Fibroblast of the aortic adventitia (primary cell): ENCODE results near the gene CKAP2. TPM values are rescaled to one million over a fixed set of nuclear protein-coding genes. Genes with fewer than 3 reads are reported as not detected.
"Not testable (repeated sequence)": the region's sequence is repeated elsewhere in the genome, so short reads cannot be mapped to it uniquely, and the experiment has no call there.

Source experiments
- DNase-seq: peaks from one replicate; pipeline ENCODE4 v3.0.0-alpha.2; 2010; ENCODE audit warnings: low read depth
- H3K4me3 ChIP-seq: 2 replicates; pipeline ENCODE4 v1.5.1; 2011; ENCODE audit warnings: low read depth, mild to moderate bottlenecking, control low read depth, low read length, moderate library complexity
- total RNA-seq: library from RNA; depleted of rRNA; stranded (reverse); fragments of >200 nt; gene quantifications from 2 replicates; pipeline ENCODE4 v1.2.3, GENCODE V29; 2012; ENCODE audit warnings: low replicate concordance

Gene CKAP2
- total RNA-seq, 1 donor = 55.5 TPM

GRCh38 chr13:52497979-52498378 is 42.7 kb downstream of the CKAP2 start:
- DNase-seq, H3K4me3 ChIP-seq: not testable (repeated sequence)

GRCh38 chr13:52502277-52502676 is 47.0 kb downstream of the CKAP2 start:
- not testable (repeated sequence) for H3K4me3 ChIP-seq, DNase-seq

- DNase-seq, H3K4me3 ChIP-seq: not testable (repeated sequence)
These were observed 50.6 kb downstream of the CKAP2 start for GRCh38 chr13:52505843-52506242.

- not testable (repeated sequence) for DNase-seq, H3K4me3 ChIP-seq
These were observed 54.3 kb downstream of the CKAP2 start for GRCh38 chr13:52509532-52509931.

- not testable (repeated sequence) for H3K4me3 ChIP-seq, DNase-seq
These were observed 55.0 kb downstream of the CKAP2 start for GRCh38 chr13:52510221-52510797.

- DNase-seq, H3K4me3 ChIP-seq: not testable (repeated sequence)
These were observed 56.3 kb downstream of the CKAP2 start for GRCh38 chr13:52511598-52511997.

- peak; percentile 30 for DNase-seq
- not testable (repeated sequence) for H3K4me3 ChIP-seq
These were observed 58.8 kb downstream of the CKAP2 start for GRCh38 chr13:52513957-52514596.

GRCh38 chr13:52523323-52523722 is 68.0 kb downstream of the CKAP2 start:
- DNase-seq, H3K4me3 ChIP-seq: not testable (repeated sequence)

Other genes starting within 250 kb of the CKAP2 start
- 4.8 and 6.0 TPM in 2 replicates for gene THSD1, start 49.3 kb upstream of the CKAP2 start, total RNA-seq
- 39.1 and 62.5 TPM in 2 replicates for gene VPS36, start 4.8 kb upstream of the CKAP2 start, total RNA-seq
- 4.9 and 7.4 TPM in 2 replicates for gene HNRNPA1L2, start 187.0 kb downstream of the CKAP2 start, total RNA-seq
- 46.4 and 52.1 TPM in 2 replicates for gene SUGT1, start 197.4 kb downstream of the CKAP2 start, total RNA-seq